ENCODE measurements around the gene MAGI1.

GRCh38 chr3:65551945-65552344 is 486.8 kb downstream of the MAGI1 start:
- no peak for TF ChIP-seq CTCF (IDR thresholded peaks at IDR 0.05)
- no peak for TF ChIP-seq POLR2A (IDR thresholded peaks at IDR 0.05)
- no peak for TF ChIP-seq EP300 (IDR thresholded peaks at IDR 0.05)
- TF ChIP-seq POLR2AphosphoS5 (IDR thresholded peaks at IDR 0.05): no peak
